ENCODE data around the gene SFT2D1.

SFT2D1 gene

GRCh38 chr6:166361077-166361429 is 18.7 kb upstream of the SFT2D1 start:
- Histone ChIP-seq H3K27ac (ENCODE audit: low read length) (no peak overlapping the region), H3K4me3 (ENCODE audit: low read length) (no peak overlapping the region), H3K4me1 (ENCODE audit: insufficient read depth, low read length) (peaks cover 22% of the 10 kb centered on the region), H3K9me3 (ENCODE audit: insufficient read depth, low read depth, low read length) (no peaks in the 10 kb centered on the region), H3K27me3 (ENCODE audit: insufficient read depth, low read length) (no peaks in the 10 kb centered on the region), H3K9ac (ENCODE audit: low read depth, low read length) (no peak overlapping the region), H3K36me3 (ENCODE audit: insufficient read depth, low read depth, low read length) (no peaks in the 10 kb centered on the region; the same call in 1 of the 2 replicates)

- no peak overlapping the region for H3K9ac ChIP-seq (ENCODE audit: low read depth, low read length)
- H3K4me1 ChIP-seq (ENCODE audit: insufficient read depth, low read length) = peaks cover 16% of the 10 kb centered on the region
Measured at GRCh38 chr6:166360243-166361076, 18.1 kb upstream of the SFT2D1 start.

GRCh38 chr6:166355552-166355951 is 13.2 kb upstream of the SFT2D1 start:
- H3K27me3 ChIP-seq (ENCODE audit: insufficient read depth, low read length) = no peaks in the 10 kb centered on the region
- no peak overlapping the region for H3K27ac ChIP-seq (ENCODE audit: low read length)
- H3K9ac ChIP-seq (ENCODE audit: low read depth, low read length) = no peak overlapping the region

More at GRCh38 chr6:166360243-166361076, 18.1 kb upstream of the SFT2D1 start:
- no peaks in the 10 kb centered on the region for H3K9me3 ChIP-seq (ENCODE audit: insufficient read depth, low read depth, low read length)
- H3K27me3 ChIP-seq (ENCODE audit: insufficient read depth, low read length) = no peaks in the 10 kb centered on the region
- H3K27ac ChIP-seq (ENCODE audit: low read length) = no peak overlapping the region
- no peaks in the 10 kb centered on the region; the same call in 1 of the 2 replicates for H3K36me3 ChIP-seq (ENCODE audit: insufficient read depth, low read depth, low read length)
- no peak overlapping the region for H3K4me3 ChIP-seq (ENCODE audit: low read length)

GRCh38 chr6:166354965-166355364 is 12.6 kb upstream of the SFT2D1 start:
- Histone ChIP-seq H3K9ac (ENCODE audit: low read depth, low read length) (no peak overlapping the region), H3K36me3 (ENCODE audit: insufficient read depth, low read depth, low read length) (no peaks in the 10 kb centered on the region), H3K4me3 (ENCODE audit: low read length) (no peak overlapping the region), H3K4me1 (ENCODE audit: insufficient read depth, low read length) (peaks cover 5% of the 10 kb centered on the region; the same call in 1 of the 2 replicates), H3K9me3 (ENCODE audit: insufficient read depth, low read depth, low read length) (no peaks in the 10 kb centered on the region), H3K27ac (ENCODE audit: low read length) (no peak overlapping the region), H3K27me3 (ENCODE audit: insufficient read depth, low read length) (no peaks in the 10 kb centered on the region)

More at GRCh38 chr6:166355552-166355951, 13.2 kb upstream of the SFT2D1 start:
- peaks cover 9% of the 10 kb centered on the region for H3K4me1 ChIP-seq (ENCODE audit: insufficient read depth, low read length)
- H3K4me3 ChIP-seq (ENCODE audit: low read length) = no peak overlapping the region
- no peaks in the 10 kb centered on the region for H3K36me3 ChIP-seq (ENCODE audit: insufficient read depth, low read depth, low read length)
- H3K9me3 ChIP-seq (ENCODE audit: insufficient read depth, low read depth, low read length) = no peaks in the 10 kb centered on the region

GRCh38 chr6:166354143-166354542 is 11.8 kb upstream of the SFT2D1 start:
- H3K4me3 ChIP-seq (ENCODE audit: low read length) = no peak overlapping the region
- peaks cover 5% of the 10 kb centered on the region; the same call in 1 of the 2 replicates for H3K4me1 ChIP-seq (ENCODE audit: insufficient read depth, low read length)
- H3K27ac ChIP-seq (ENCODE audit: low read length) = no peak overlapping the region
- H3K27me3 ChIP-seq (ENCODE audit: insufficient read depth, low read length) = no peaks in the 10 kb centered on the region
- no peaks in the 10 kb centered on the region for H3K9me3 ChIP-seq (ENCODE audit: insufficient read depth, low read depth, low read length)
- H3K9ac ChIP-seq (ENCODE audit: low read depth, low read length) = no peak overlapping the region
- no peaks in the 10 kb centered on the region for H3K36me3 ChIP-seq (ENCODE audit: insufficient read depth, low read depth, low read length)

GRCh38 chr6:166353507-166353906 is 11.2 kb upstream of the SFT2D1 start:
- H3K4me1 ChIP-seq (ENCODE audit: insufficient read depth, low read length) = peaks cover 5% of the 10 kb centered on the region; the same call in 1 of the 2 replicates
- H3K27ac ChIP-seq (ENCODE audit: low read length) = no peak overlapping the region
- no peak overlapping the region for H3K9ac ChIP-seq (ENCODE audit: low read depth, low read length)
- H3K4me3 ChIP-seq (ENCODE audit: low read length) = no peak overlapping the region
- no peaks in the 10 kb centered on the region for H3K36me3 ChIP-seq (ENCODE audit: insufficient read depth, low read depth, low read length)
- no peaks in the 10 kb centered on the region for H3K27me3 ChIP-seq (ENCODE audit: insufficient read depth, low read length)
- H3K9me3 ChIP-seq (ENCODE audit: insufficient read depth, low read depth, low read length) = no peaks in the 10 kb centered on the region

- H3K9me3 ChIP-seq (ENCODE audit: insufficient read depth, low read depth, low read length) = no peaks in the 10 kb centered on the region
- no peaks in the 10 kb centered on the region for H3K27me3 ChIP-seq (ENCODE audit: insufficient read depth, low read length)
- H3K4me1 ChIP-seq (ENCODE audit: insufficient read depth, low read length) = peaks cover 5% of the 10 kb centered on the region; the same call in 1 of the 2 replicates
- no peaks in the 10 kb centered on the region for H3K36me3 ChIP-seq (ENCODE audit: insufficient read depth, low read depth, low read length)
- no peak overlapping the region for H3K27ac ChIP-seq (ENCODE audit: low read length)
- no peak overlapping the region for H3K4me3 ChIP-seq (ENCODE audit: low read length)
- H3K9ac ChIP-seq (ENCODE audit: low read depth, low read length) = no peak overlapping the region
Measured at GRCh38 chr6:166352923-166353322, 10.6 kb upstream of the SFT2D1 start.

GRCh38 chr6:166351715-166352285 is 9.5 kb upstream of the SFT2D1 start:
- Histone ChIP-seq H3K27me3 (ENCODE audit: insufficient read depth, low read length) (no peaks in the 10 kb centered on the region), H3K27ac (ENCODE audit: low read length) (no peak overlapping the region), H3K4me1 (ENCODE audit: insufficient read depth, low read length) (peaks cover 5% of the 10 kb centered on the region; the same call in 1 of the 2 replicates), H3K9me3 (ENCODE audit: insufficient read depth, low read depth, low read length) (no peaks in the 10 kb centered on the region), H3K4me3 (ENCODE audit: low read length) (no peak overlapping the region), H3K36me3 (ENCODE audit: insufficient read depth, low read depth, low read length) (no peaks in the 10 kb centered on the region), H3K9ac (ENCODE audit: low read depth, low read length) (no peak overlapping the region)

GRCh38 chr6:166348305-166348949 is 6.1 kb upstream of the SFT2D1 start:
- Histone ChIP-seq H3K4me1 (ENCODE audit: insufficient read depth, low read length) (peaks cover 5% of the 10 kb centered on the region; the same call in 1 of the 2 replicates), H3K36me3 (ENCODE audit: insufficient read depth, low read depth, low read length) (no peaks in the 10 kb centered on the region), H3K9me3 (ENCODE audit: insufficient read depth, low read depth, low read length) (no peaks in the 10 kb centered on the region), H3K9ac (ENCODE audit: low read depth, low read length) (no peak overlapping the region), H3K27ac (ENCODE audit: low read length) (no peak overlapping the region), H3K4me3 (ENCODE audit: low read length) (no peak overlapping the region), H3K27me3 (ENCODE audit: insufficient read depth, low read length) (no peaks in the 10 kb centered on the region)

- Histone ChIP-seq H3K36me3 (ENCODE audit: insufficient read depth, low read depth, low read length) (no peaks in the 10 kb centered on the region), H3K27ac (ENCODE audit: low read length) (no peak overlapping the region), H3K9ac (ENCODE audit: low read depth, low read length) (no peak overlapping the region), H3K27me3 (ENCODE audit: insufficient read depth, low read length) (no peaks in the 10 kb centered on the region), H3K9me3 (ENCODE audit: insufficient read depth, low read depth, low read length) (no peaks in the 10 kb centered on the region), H3K4me1 (ENCODE audit: insufficient read depth, low read length) (peaks cover 8% of the 10 kb centered on the region; the same call in 1 of the 2 replicates), H3K4me3 (ENCODE audit: low read length) (no peak overlapping the region)
Measured at GRCh38 chr6:166346965-166347364, 4.6 kb upstream of the SFT2D1 start.

GRCh38 chr6:166346449-166346848 is 4.1 kb upstream of the SFT2D1 start:
- Histone ChIP-seq H3K4me1 (ENCODE audit: insufficient read depth, low read length) (peaks cover 7% of the 10 kb centered on the region; the same call in 1 of the 2 replicates), H3K27ac (ENCODE audit: low read length) (no peak overlapping the region), H3K36me3 (ENCODE audit: insufficient read depth, low read depth, low read length) (no peaks in the 10 kb centered on the region), H3K9ac (ENCODE audit: low read depth, low read length) (no peak overlapping the region), H3K27me3 (ENCODE audit: insufficient read depth, low read length) (no peaks in the 10 kb centered on the region), H3K9me3 (ENCODE audit: insufficient read depth, low read depth, low read length) (no peaks in the 10 kb centered on the region), H3K4me3 (ENCODE audit: low read length) (no peak overlapping the region)

Measured in iPS-20b (cell line).